ENCODE data around the gene CACNA1G.

CACNA1G gene

GRCh38 chr17:50560185-50560824 lies at the start of gene CACNA1G:
Gene CACNA1G (plus strand): TSS chr17:50560715. CDS start chr17:50561460, 745 bp downstream.
- no peak for TF ChIP-seq CTCF (IDR thresholded peaks at IDR 0.05; ENCODE audit: low read depth, low read length)
- DNase-seq (ENCODE audit: extremely low read depth, low read depth) = no peak

GRCh38 chr17:50511058-50511457 lies 49.5 kb upstream of the CACNA1G start:
- no peak for TF ChIP-seq CTCF (IDR thresholded peaks at IDR 0.05; ENCODE audit: low read depth, low read length)
- DNase-seq (ENCODE audit: extremely low read depth, low read depth) = no peak

- no peak for TF ChIP-seq CTCF (IDR thresholded peaks at IDR 0.05; ENCODE audit: low read depth, low read length)
- DNase-seq (ENCODE audit: extremely low read depth, low read depth) = no peak
Measured at GRCh38 chr17:50513495-50513894, 47.0 kb upstream of the CACNA1G start.

- TF ChIP-seq CTCF (IDR thresholded peaks at IDR 0.05; ENCODE audit: low read depth, low read length) = no peak
- no peak for DNase-seq (ENCODE audit: extremely low read depth, low read depth)
Measured at GRCh38 chr17:50514388-50514787, 46.1 kb upstream of the CACNA1G start.

GRCh38 chr17:50514936-50515702 lies 45.4 kb upstream of the CACNA1G start:
- no peak for DNase-seq (ENCODE audit: extremely low read depth, low read depth)
- TF ChIP-seq CTCF (IDR thresholded peaks at IDR 0.05; ENCODE audit: low read depth, low read length) = no peak

GRCh38 chr17:50517011-50517410 lies 43.5 kb upstream of the CACNA1G start:
- no peak for TF ChIP-seq CTCF (IDR thresholded peaks at IDR 0.05; ENCODE audit: low read depth, low read length)
- no peak for DNase-seq (ENCODE audit: extremely low read depth, low read depth)

All from AG09319 (cell line).